GM18951 (cell line): ENCODE measurements around the gene PALLD.

ENCODE experiments used
- POLR2A ChIP-seq: IDR thresholded peaks from 4 replicates; pipeline ENCODE4 v1.6.1; 2011; ENCODE audit warnings: mild to moderate bottlenecking; ENCODE audit not compliant: insufficient read length, insufficient read depth; ENCODE audit errors: extremely low read depth
- in situ Hi-C: fragments of 300-500 bp; cut with MboI; formaldehyde crosslinking; loops from one replicate; pipeline ENCODE4 v1.12.0; 2022; ENCODE audit warnings: low sequenced_read_pairs, mixed read lengths, inconsistent platforms; ENCODE audit not compliant: unreplicated experiment

PALLD gene

GRCh38 chr4:168522356-168522755, 25.5 kb downstream of the PALLD start:
- in situ Hi-C loops: loop anchor here (25.0 kb wide), 2 partner anchors 390 to 965 kb away; no protein-coding TSS in a partner anchor

DNA sequence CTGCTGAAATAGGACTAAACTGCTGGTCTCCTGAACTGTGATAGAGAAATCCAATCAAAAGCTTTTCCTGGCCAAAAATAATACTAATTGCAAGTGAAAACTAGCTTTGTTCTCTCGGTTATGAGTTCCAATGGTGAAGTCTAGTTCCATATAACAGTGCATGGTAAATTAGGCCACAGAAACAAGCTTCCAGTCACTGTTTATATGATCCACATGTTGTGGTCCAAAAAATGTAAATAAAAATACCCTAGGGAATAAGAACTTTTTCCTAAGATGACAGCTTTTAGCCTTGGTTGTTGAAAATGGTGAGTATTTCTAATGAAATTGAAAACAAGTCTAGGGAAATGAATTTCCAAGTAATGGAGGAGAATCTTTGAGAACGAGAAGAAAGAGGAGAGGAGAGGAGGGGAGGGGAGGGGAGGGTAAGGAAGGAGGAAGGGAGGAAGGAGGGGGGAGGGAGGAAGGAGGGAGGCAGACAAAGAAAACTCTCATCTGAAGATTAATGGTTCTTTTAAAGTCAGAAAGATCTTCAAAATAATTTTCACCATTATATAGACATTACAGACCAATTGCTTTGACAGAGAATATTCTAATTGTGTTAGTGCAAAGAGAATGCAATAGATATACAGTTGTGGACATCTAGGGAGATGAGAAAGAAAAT, 26.1 kb downstream of the PALLD start:
- no peak for TF ChIP-seq POLR2A
- in situ Hi-C loops: loop anchor here (25.0 kb wide), 2 partner anchors 389 to 964 kb away; no protein-coding TSS in a partner anchor

More at GRCh38 chr4:168522356-168522755, 25.5 kb downstream of the PALLD start:
- TF ChIP-seq POLR2A: no peak

DNA sequence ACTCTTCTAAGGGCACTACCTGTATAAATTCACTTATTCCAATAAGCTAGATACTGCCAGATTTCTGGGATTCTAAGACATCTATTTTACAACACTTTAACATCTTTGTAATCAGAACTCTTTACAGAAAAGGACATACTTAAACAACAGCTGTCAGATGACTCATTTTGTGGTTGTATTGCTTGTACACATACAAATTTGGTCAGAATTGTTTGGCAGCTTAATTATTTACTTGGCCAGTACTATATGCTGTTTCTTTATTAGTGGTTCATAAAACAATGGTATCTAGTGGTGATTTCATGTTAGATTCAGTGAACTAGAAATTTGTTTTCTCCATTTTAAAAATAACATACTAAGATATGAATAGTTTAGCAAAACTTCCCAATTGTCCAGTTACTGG, 27.2 kb downstream of the PALLD start:
- no peak for TF ChIP-seq POLR2A
- in situ Hi-C loops: loop anchor here (25.0 kb wide), 2 partner anchors 388 to 963 kb away; no protein-coding TSS in a partner anchor

DNA sequence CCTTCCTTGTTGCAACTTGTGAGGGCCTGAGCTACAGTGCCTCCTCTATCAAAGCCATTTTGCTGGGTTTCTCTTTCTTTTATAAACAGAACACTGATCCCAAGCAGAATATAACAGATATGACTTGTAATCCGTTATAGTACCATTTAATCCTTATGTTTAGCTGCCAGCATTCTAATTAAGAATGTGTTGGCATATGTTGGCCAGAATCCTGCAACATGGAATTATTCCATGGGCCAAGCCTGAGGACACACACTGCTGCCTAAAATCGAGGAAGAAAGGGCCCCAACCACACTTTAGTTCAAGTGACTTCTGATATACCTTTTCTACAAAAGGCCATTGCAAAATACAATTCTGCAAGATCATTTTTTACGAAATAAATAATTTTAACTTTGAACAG, 28.0 kb downstream of the PALLD start:
- no peak for TF ChIP-seq POLR2A
- in situ Hi-C loops: loop anchor here (25.0 kb wide), 2 partner anchors 387 to 962 kb away; no protein-coding TSS in a partner anchor

DNA sequence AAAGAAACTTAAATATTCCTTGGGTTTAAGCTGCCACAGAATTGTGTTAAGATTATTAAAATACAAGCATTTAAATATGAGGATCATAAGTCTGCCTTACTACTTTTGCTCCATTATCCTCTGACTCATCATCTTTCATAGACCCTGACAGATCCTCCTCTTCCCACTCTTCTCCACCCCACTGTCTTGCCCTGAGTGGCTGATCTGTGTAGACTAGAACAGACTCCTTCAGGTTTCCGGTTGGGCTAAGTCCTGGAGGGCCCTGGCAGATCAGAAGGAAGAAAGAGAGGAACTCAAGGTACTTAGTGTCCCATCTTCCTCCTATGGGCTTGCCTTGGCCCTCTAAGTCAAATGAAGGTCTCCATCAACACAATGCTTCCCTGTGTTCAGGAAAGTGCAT, 30.7 kb downstream of the PALLD start:
- TF ChIP-seq POLR2A: no peak
- in situ Hi-C loops: no loop called here

DNA sequence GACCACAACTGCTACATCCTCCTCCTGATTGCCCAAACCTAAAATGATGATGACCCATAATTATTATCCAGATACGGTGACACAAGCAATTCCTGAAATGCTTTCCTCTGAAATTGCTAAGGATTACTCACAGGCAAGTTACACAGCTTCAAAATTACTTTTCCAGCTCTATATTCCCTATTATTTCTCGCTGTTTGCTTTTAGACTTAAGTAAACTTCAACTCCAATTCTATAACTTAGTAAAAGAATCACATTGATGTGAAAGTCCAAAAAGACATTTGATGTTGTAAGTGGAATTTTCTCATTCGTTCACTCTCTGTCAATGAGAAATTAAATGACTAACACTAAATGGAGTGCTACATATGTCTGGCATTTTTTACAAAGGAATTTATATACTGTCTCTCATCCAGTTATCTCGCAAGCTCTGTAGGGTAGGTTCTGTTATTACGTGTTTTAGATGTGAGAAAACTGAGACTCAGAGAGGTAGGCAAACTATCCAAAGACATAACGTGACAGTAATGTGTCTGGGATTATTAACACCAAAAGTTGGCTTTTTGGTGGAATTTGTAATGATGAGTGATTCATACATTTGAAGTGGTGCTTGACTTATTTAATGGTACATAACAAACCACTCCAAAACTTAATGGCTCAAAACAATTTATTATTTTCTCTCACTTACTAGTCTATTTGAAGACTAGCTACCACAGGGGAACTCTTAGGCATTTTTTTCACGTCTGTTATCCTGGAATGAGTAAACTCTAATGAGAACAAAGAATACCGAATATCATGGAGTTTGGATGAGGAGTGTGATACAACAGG, 31.5 kb downstream of the PALLD start:
- in situ Hi-C loops: no loop called here
- TF ChIP-seq POLR2A: no peak

GRCh38 chr4:168529257-168529656, 32.4 kb downstream of the PALLD start:
- no peak for TF ChIP-seq POLR2A
- in situ Hi-C loops: no loop called here

GRCh38 chr4:168531305-168531704, 34.5 kb downstream of the PALLD start:
- no peak for TF ChIP-seq POLR2A
- in situ Hi-C loops: no loop called here

- in situ Hi-C loops: no loop called here
- no peak for TF ChIP-seq POLR2A
Measured at GRCh38 chr4:168534535-168534934, 37.7 kb downstream of the PALLD start.

DNA sequence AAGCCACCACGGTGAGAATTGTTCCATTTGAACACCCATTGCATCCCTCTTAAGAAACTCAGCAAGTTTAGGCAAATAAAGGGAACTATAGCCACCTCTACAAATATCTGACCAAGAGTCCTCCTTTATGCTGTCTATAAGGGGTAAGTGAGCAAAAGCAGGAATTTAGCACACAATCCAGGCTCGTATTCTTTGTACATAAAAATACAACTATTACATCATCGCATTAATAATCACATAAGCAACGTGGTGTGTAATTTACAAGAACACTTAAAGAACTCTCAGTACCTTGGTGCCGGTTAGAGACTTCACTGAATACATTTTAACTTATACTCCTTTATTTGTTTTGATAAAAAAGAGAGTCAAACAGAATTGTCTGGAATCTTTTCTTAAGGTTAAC, 38.8 kb downstream of the PALLD start:
- TF ChIP-seq POLR2A: no peak
- in situ Hi-C loops: no loop called here

DNA sequence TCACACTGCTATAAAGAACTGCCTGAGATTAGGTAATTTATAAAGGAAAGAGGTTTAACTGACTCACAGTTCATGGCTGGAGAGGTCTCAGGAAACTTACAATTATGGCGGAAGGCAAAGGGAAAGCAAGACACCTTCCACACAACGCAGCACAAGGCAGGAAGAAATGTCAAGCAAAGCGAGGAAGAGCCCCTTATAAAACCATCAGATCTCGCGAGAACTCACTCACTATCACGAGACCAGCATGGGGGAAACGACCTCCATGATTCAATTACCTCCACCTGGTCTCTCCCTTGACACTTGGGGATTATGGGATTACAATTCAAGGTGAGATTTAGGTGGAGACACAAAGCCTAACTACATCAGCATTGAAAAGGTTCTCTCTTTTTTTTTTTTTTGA, 39.6 kb downstream of the PALLD start:
- in situ Hi-C loops: no loop called here
- no peak for TF ChIP-seq POLR2A

DNA sequence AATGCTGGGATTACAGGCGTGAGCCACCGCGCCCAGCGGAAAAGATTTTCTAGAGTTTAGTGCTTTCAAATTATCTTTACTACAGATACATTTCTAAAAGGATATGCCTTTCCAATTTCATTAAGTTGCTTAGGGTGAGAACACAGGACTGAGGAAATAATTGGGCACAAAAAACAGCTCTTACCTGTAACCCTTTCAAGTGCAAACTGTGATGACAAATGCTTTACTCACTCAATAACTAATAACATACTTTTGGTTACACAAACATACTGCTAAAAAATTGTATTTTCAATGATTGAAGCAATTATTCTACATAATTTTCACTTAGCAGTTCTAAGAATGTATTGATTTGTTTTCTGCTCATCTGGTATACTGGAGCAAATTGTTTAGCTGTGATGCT, 40.2 kb downstream of the PALLD start:
- in situ Hi-C loops: no loop called here
- no peak for TF ChIP-seq POLR2A

- in situ Hi-C loops: no loop called here
- no peak for TF ChIP-seq POLR2A
Measured at GRCh38 chr4:168537571-168537970, 40.7 kb downstream of the PALLD start.

- no peak for TF ChIP-seq POLR2A
- in situ Hi-C loops: no loop called here
Measured at GRCh38 chr4:168538632-168539031, 41.8 kb downstream of the PALLD start.
